ENCODE data around the gene SLC6A11. TPM values are rescaled to one million over a fixed set of nuclear protein-coding genes. Genes with fewer than 3 reads are reported as not detected.

SLC6A11 gene
- total RNA-seq, 1 donor, result not detected

DNA sequence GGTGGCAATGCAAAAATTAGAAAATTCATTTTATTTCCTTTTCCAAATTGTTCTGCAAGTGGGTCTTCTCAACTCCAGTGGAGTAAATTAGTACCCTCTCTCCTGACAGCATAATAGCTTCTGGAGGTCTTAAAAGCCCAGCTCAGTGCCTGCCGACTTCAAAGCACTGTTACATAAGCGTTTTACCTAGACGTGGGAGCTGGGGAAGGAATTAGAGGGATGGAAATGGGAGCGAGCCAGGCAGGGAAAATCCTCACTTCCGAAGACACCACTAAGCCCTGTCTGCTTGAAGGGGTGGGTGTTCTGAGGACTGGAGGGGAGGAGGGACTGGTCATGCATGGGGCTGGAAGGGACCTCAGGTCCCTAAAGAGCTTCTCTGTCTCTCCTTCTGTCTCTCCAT is 99.3 kb downstream of the SLC6A11 start:
- Histone ChIP-seq H3K4me1 (ENCODE audit: insufficient read depth, low read length) (no peaks in the 10 kb centered on the region), H3K27me3 (ENCODE audit: insufficient read depth, low read length) (peaks cover 7% of the 10 kb centered on the region), H3K4me2 (ENCODE audit: insufficient read depth, low read length) (no peak overlapping the region), H4K20me1 (ENCODE audit: insufficient read depth, low read length) (no peaks in the 10 kb centered on the region), H3K4me3 (ENCODE audit: insufficient read depth, low read length) (no peak overlapping the region), H3K36me3 (ENCODE audit: insufficient read depth, low read length) (no peaks in the 10 kb centered on the region), H3K27ac (ENCODE audit: low read depth, low read length) (no peak overlapping the region), H3K79me2 (ENCODE audit: insufficient read depth, low read length) (no peaks in the 10 kb centered on the region), H2AFZ (ENCODE audit: low read length) (no peak overlapping the region), H3K9me3 (ENCODE audit: low read depth, low read length) (no peaks in the 10 kb centered on the region)
- DNase-seq (ENCODE audit: insufficient read length, low spot score, missing footprints), result no peak
- TF ChIP-seq, protein P1, sequence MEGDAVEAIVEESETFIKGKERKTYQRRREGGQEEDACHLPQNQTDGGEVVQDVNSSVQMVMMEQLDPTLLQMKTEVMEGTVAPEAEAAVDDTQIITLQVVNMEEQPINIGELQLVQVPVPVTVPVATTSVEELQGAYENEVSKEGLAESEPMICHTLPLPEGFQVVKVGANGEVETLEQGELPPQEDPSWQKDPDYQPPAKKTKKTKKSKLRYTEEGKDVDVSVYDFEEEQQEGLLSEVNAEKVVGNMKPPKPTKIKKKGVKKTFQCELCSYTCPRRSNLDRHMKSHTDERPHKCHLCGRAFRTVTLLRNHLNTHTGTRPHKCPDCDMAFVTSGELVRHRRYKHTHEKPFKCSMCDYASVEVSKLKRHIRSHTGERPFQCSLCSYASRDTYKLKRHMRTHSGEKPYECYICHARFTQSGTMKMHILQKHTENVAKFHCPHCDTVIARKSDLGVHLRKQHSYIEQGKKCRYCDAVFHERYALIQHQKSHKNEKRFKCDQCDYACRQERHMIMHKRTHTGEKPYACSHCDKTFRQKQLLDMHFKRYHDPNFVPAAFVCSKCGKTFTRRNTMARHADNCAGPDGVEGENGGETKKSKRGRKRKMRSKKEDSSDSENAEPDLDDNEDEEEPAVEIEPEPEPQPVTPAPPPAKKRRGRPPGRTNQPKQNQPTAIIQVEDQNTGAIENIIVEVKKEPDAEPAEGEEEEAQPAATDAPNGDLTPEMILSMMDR (IDR thresholded peaks at IDR 0.05; ENCODE audit: extremely low read depth, low read depth, low read length), result no peak

DNA sequence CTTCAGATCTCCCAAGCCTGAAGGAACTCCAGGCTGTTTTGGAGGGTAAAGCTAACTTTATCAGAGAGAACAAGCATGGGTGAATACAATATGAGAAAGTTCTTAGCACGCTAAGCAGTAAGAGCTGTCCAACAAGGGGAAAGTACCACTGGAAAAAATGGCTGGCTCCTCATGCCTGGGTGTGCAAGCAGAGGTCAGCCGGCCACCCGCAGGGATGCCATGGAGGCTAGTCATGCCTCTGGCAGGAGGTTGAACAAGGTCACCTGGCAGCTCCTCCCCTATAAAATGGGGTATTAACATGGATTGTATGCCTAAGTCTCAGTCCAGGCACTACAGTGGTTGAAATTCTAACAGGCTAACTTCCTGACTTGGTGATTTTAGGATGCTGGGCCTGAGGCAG is 101.1 kb downstream of the SLC6A11 start:
- Histone ChIP-seq H4K20me1 (ENCODE audit: insufficient read depth, low read length) (no peaks in the 10 kb centered on the region), H2AFZ (ENCODE audit: low read length) (no peak overlapping the region), H3K36me3 (ENCODE audit: insufficient read depth, low read length) (no peaks in the 10 kb centered on the region), H3K27me3 (ENCODE audit: insufficient read depth, low read length) (peaks cover 9% of the 10 kb centered on the region), H3K9me3 (ENCODE audit: low read depth, low read length) (no peaks in the 10 kb centered on the region), H3K27ac (ENCODE audit: low read depth, low read length) (no peak overlapping the region), H3K4me3 (ENCODE audit: insufficient read depth, low read length) (no peak overlapping the region), H3K79me2 (ENCODE audit: insufficient read depth, low read length) (no peaks in the 10 kb centered on the region), H3K4me1 (ENCODE audit: insufficient read depth, low read length) (no peaks in the 10 kb centered on the region), H3K4me2 (ENCODE audit: insufficient read depth, low read length) (no peak overlapping the region)
- TF ChIP-seq, protein P1 (IDR thresholded peaks at IDR 0.05; ENCODE audit: extremely low read depth, low read depth, low read length), result no peak
- DNase-seq (ENCODE audit: insufficient read length, low spot score, missing footprints), result no peak

DNA sequence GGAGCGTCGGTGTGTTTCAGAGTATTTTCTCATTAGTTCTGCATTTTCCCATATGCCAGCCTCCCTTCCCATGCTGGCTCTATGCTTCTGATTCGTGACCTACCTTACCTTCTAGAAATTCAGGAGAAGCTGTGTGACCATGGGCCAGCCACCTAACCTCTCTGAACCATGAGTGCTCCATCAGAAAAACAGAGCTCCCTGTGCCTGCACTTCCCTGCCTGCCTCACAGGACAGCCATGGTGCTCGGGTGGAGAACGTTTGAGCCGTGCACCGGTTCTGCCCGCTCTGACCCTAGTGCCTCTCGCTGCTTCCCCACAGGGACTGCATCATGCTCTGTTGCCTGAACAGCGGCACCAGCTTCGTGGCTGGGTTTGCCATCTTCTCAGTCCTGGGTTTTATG is 102.0 kb downstream of the SLC6A11 start:
- no peak overlapping the region for H3K4me2 ChIP-seq (ENCODE audit: insufficient read depth, low read length)
- no peak overlapping the region for H3K4me3 ChIP-seq (ENCODE audit: insufficient read depth, low read length)
- no peaks in the 10 kb centered on the region for H3K36me3 ChIP-seq (ENCODE audit: insufficient read depth, low read length)
- TF ChIP-seq, protein P1 (IDR thresholded peaks at IDR 0.05; ENCODE audit: extremely low read depth, low read depth, low read length), result no peak
- no peak overlapping the region for H3K27ac ChIP-seq (ENCODE audit: low read depth, low read length)
- H3K9me3 ChIP-seq (ENCODE audit: low read depth, low read length), result no peaks in the 10 kb centered on the region
- H4K20me1 ChIP-seq (ENCODE audit: insufficient read depth, low read length), result no peaks in the 10 kb centered on the region
- peaks cover 13% of the 10 kb centered on the region for H3K27me3 ChIP-seq (ENCODE audit: insufficient read depth, low read length)
- H3K4me1 ChIP-seq (ENCODE audit: insufficient read depth, low read length), result no peaks in the 10 kb centered on the region
- no peak for DNase-seq (ENCODE audit: insufficient read length, low spot score, missing footprints)
- no peaks in the 10 kb centered on the region for H3K79me2 ChIP-seq (ENCODE audit: insufficient read depth, low read length)
- H2AFZ ChIP-seq (ENCODE audit: low read length), result no peak overlapping the region

DNA sequence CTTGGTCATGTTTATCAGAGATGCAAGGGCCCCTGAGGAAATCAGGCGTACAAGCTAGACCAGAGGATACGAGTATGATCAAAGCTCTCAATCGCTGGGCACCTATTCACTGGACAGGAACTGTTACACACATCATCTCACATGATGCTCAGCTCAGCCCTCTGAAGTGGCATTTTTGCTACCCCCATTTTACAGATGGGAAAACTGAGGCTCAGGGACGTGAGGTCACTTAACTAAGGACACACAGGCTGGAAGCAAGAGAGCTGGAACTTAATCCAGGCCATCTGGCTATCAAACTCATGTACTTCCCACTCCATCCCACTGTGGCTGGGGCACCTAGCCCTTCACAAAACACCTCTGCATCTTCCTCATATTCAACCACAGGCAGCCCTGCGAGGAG is 103.6 kb downstream of the SLC6A11 start:
- Histone ChIP-seq H3K9me3 (ENCODE audit: low read depth, low read length) (no peaks in the 10 kb centered on the region), H3K4me1 (ENCODE audit: insufficient read depth, low read length) (no peaks in the 10 kb centered on the region), H4K20me1 (ENCODE audit: insufficient read depth, low read length) (no peaks in the 10 kb centered on the region), H3K79me2 (ENCODE audit: insufficient read depth, low read length) (no peaks in the 10 kb centered on the region), H3K27ac (ENCODE audit: low read depth, low read length) (no peak overlapping the region), H3K27me3 (ENCODE audit: insufficient read depth, low read length) (peaks cover 19% of the 10 kb centered on the region), H3K36me3 (ENCODE audit: insufficient read depth, low read length) (no peaks in the 10 kb centered on the region), H3K4me2 (ENCODE audit: insufficient read depth, low read length) (no peak overlapping the region), H2AFZ (ENCODE audit: low read length) (no peak overlapping the region), H3K4me3 (ENCODE audit: insufficient read depth, low read length) (no peak overlapping the region)
- no peak for DNase-seq (ENCODE audit: insufficient read length, low spot score, missing footprints)
- TF ChIP-seq, protein P1 (IDR thresholded peaks at IDR 0.05; ENCODE audit: extremely low read depth, low read depth, low read length), result no peak
